GM20000 (cell line): ENCODE data around the gene DBNDD1.

Experiments
- DNase-seq: peaks from one replicate; pipeline ENCODE4 v3.0.0; 2012; ENCODE audit warnings: low spot score
- CTCF ChIP-seq: IDR thresholded peaks from 2 replicates; pipeline ENCODE4 v1.5.1; 2012; ENCODE audit warnings: mild to moderate bottlenecking, control low read depth; ENCODE audit errors: extremely low read depth, missing control alignments

DBNDD1 gene

GRCh38 chr16:90032674-90033331 lies 13.5 kb upstream of the DBNDD1 start:
- no peak for DNase-seq

GRCh38 chr16:90031931-90032673 lies 12.8 kb upstream of the DBNDD1 start:
- no peak for TF ChIP-seq CTCF
- DNase-seq = no peak

More at GRCh38 chr16:90032674-90033331, 13.5 kb upstream of the DBNDD1 start:
- TF ChIP-seq CTCF = no peak

DNA sequence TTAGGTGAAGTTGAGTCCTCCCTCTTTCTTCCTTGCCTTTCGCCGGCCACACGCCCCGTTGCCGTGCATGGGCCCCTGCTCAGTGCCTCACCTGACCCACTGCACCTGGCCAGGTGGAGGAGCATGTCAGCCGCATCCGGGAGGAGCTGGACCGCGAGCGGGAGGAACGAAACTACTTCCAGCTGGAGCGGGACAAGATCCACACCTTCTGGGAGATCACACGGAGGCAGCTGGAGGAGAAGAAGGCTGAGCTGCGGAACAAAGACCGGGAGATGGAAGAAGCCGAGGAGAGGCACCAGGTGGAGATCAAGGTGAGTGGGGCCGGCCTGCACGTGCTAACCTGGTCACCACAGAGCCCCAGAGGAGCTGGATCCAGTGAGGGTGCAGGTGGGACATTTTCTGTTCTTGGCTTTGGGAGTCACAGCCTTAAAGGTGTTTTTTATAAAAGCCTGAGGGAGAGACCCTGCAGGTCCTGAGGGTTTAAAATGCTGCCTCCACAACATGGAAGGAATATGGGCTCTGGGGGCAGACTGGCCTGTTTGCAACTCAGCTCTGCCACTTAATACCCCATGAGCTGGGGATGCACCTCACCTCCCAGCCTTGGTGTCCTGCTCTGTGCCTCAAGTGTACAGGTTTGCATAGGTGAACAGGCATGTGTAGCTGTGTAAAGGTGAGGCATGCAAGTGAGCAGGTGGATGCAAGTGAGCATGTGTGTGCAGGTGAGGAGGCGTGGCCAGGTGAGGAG lies 12.1 kb upstream of the DBNDD1 start:
- TF ChIP-seq CTCF = no peak
- no peak for DNase-seq

- no peak for TF ChIP-seq CTCF
These were observed 9.7 kb upstream of the DBNDD1 start for GRCh38 chr16:90028985-90029384.

DNA sequence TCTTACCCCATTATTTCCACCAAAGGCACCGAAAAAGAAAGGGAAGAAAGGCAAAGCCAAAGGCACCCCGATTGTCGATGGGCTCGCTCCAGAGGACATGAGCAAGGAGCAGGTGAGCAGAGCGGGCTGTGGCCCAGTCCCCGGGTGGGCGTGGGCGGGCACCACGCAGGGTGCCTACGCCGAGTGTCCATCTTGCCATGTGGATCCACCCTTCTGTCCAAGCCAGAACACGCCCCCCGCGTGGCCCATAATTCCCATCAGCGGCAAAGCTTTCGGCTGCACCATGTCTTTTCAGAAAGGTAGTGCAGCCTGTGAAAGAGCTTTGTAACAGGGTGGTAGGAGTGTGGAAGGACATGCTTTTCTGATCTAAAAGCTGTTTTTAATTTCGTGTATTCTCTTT lies 8.4 kb upstream of the DBNDD1 start:
- DNase-seq = no peak
- no peak for TF ChIP-seq CTCF

More at GRCh38 chr16:90028985-90029384, 9.7 kb upstream of the DBNDD1 start:
- DNase-seq = no peak

DNA sequence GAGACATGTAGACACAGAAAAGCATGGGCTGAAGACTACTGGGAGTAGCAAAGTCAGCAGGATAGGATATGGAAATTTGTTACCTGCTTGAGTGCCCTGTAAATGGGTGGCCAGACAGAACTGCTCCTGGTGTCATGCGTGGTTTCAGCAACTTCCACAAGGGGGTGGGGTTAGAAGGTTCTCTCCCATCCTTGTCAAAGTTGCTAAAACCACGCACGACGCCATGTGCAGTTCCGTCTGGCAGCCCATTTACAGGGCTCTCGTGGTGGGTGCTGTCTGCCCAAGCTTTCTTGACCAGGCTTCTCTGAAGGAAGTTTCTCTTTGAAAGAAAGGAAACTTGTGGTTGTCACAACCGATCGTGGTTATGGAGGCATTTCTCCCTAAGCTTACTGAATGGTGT lies 6.9 kb upstream of the DBNDD1 start:
- no peak for DNase-seq
- no peak for TF ChIP-seq CTCF

DNA sequence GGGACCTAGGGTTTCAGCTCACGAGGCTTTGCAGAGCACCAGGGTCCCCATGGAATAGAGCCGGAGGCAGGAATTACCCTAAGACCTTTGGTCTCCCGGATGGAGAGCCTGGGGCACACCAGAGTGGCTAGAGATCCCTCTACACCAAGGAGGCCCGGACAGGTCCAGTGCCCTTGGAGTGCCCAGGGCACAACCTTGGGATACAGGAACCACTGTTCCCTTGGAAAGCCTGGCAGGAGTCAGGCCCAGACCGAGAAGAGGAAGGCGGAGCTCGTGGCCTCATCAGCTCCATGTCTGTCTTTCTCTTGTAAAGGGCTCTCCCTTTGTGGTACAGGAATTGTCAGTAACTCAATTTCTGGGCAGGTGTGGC lies 3.8 kb upstream of the DBNDD1 start:
- TF ChIP-seq CTCF = no peak
- DNase-seq = no peak
